WTC11 (cell line): ENCODE data around the gene MTOR. TPM values are rescaled to one million over a fixed set of nuclear protein-coding genes. Genes with fewer than 3 reads are reported as not detected.

Experiments used
- ATAC-seq: fragments of 200-7000 bp; cut with Tn5 transposase; 2 replicates; pipeline ENCODE4 v1.10.0; 2021; ENCODE audit warnings: mild to moderate bottlenecking, moderate library complexity
- CTCF ChIA-PET: fragments of 300-600 bp; sonication (Branson Sonifier 250); formaldehyde crosslinking; loops from one replicate; lab custom pipeline; 2021; ENCODE audit warnings: antibody characterized with exemption; lab: Charles Lee
- POLR2A ChIA-PET: fragments of 350-600 bp; sonication (Branson Sonifier 250); formaldehyde crosslinking; loops from one replicate; lab custom pipeline; 2021; ENCODE audit warnings: antibody characterized with exemption; lab: Charles Lee
- DNase-seq: peaks from one replicate; pipeline ENCODE4 v3.0.0; 2021; ENCODE audit warnings: low spot score
- H3K27ac Mint-ChIP-seq: 2 replicates; pipeline ENCODE4 v1.8.0; 2021; ENCODE audit warnings: mixed read lengths
- H3K27me3 Mint-ChIP-seq: 2 replicates; pipeline ENCODE4 v1.8.0; 2021; ENCODE audit warnings: low read depth, mild to moderate bottlenecking, moderate library complexity, mixed read lengths
- H3K36me3 Mint-ChIP-seq: 2 replicates; pipeline ENCODE4 v1.8.0; 2021; ENCODE audit warnings: mixed read lengths
- H3K4me1 Mint-ChIP-seq: 2 replicates; pipeline ENCODE4 v1.8.0; 2022; ENCODE audit warnings: mixed read lengths
- H3K4me3 Mint-ChIP-seq: 2 replicates; pipeline ENCODE4 v1.8.0; 2021; ENCODE audit warnings: mild to moderate bottlenecking, moderate library complexity, mixed read lengths
- H3K9me3 Mint-ChIP-seq: 2 replicates; pipeline ENCODE4 v1.8.0; 2021; ENCODE audit warnings: mixed read lengths
- CBFB ChIP-seq: sonication (generic); formaldehyde crosslinking; IDR thresholded peaks from 2 replicates; pipeline ENCODE4 v1.8.1; 2022; ENCODE audit warnings: mild to moderate bottlenecking, low read depth, missing genetic modification reagents
- ELF4 ChIP-seq: sonication (generic); formaldehyde crosslinking; IDR thresholded peaks from 2 replicates; pipeline ENCODE4 v1.8.1; 2022; ENCODE audit warnings: low read depth, mild to moderate bottlenecking, moderate library complexity, missing genetic modification reagents
- ETV6 ChIP-seq: sonication (generic); formaldehyde crosslinking; IDR thresholded peaks from 2 replicates; pipeline ENCODE4 v1.8.1; 2022; ENCODE audit warnings: mild to moderate bottlenecking, missing genetic modification reagents
- FOXJ3 ChIP-seq: sonication (generic); formaldehyde crosslinking; IDR thresholded peaks from 2 replicates; pipeline ENCODE4 v1.9.0; 2021; ENCODE audit warnings: missing genetic modification reagents, mild to moderate bottlenecking, borderline replicate concordance
- GABPB1 ChIP-seq: sonication (generic); formaldehyde crosslinking; IDR thresholded peaks from 2 replicates; pipeline ENCODE4 v1.8.1; 2023; ENCODE audit warnings: mild to moderate bottlenecking, missing genetic modification reagents
- JAZF1 ChIP-seq: fragments of 250-450 bp; sonication (Bioruptor Pico); IDR thresholded peaks from 2 replicates; pipeline ENCODE4 v1.9.0; 2021; ENCODE audit warnings: moderate library complexity, mild to moderate bottlenecking, inconsistent platforms
- KAT7 ChIP-seq: sonication (generic); formaldehyde crosslinking; IDR thresholded peaks from 2 replicates; pipeline ENCODE4 v1.8.1; 2023; ENCODE audit warnings: missing genetic modification reagents, mild to moderate bottlenecking, borderline replicate concordance
- NFYB ChIP-seq: sonication (generic); formaldehyde crosslinking; conservative IDR thresholded peaks from 2 replicates; pipeline ENCODE4 v1.8.0; 2022; ENCODE audit warnings: low read depth, missing genetic modification reagents
- NR1H2 ChIP-seq: sonication (generic); formaldehyde crosslinking; IDR thresholded peaks from 2 replicates; pipeline ENCODE4 v1.9.0; 2021; ENCODE audit warnings: mild to moderate bottlenecking, moderate library complexity, missing genetic modification reagents
- PRRX2 ChIP-seq: fragments of 250-450 bp; sonication (Bioruptor Pico); IDR thresholded peaks from 2 replicates; pipeline ENCODE4 v1.8.0; 2021; ENCODE audit warnings: mild to moderate bottlenecking
- SMAD4 ChIP-seq: sonication (generic); formaldehyde crosslinking; IDR thresholded peaks from 2 replicates; pipeline ENCODE4 v1.8.0; 2022; ENCODE audit warnings: mild to moderate bottlenecking, missing genetic modification reagents
- SP1 ChIP-seq: sonication (generic); formaldehyde crosslinking; conservative IDR thresholded peaks from 2 replicates; pipeline ENCODE4 v1.8.1; 2022; ENCODE audit warnings: missing genetic modification reagents
- TEAD1 ChIP-seq: sonication (generic); formaldehyde crosslinking; IDR thresholded peaks from 2 replicates; pipeline ENCODE4 v1.8.0; 2022; ENCODE audit warnings: mild to moderate bottlenecking, missing genetic modification reagents
- TP53 ChIP-seq: sonication (generic); formaldehyde crosslinking; IDR thresholded peaks from 2 replicates; pipeline ENCODE4 v1.8.1; 2023; ENCODE audit warnings: mild to moderate bottlenecking, missing genetic modification reagents
- ZNF121 ChIP-seq: sonication (generic); formaldehyde crosslinking; IDR thresholded peaks from 2 replicates; pipeline ENCODE4 v1.8.0; 2023; ENCODE audit warnings: missing genetic modification reagents
- ZNF232 ChIP-seq: sonication (generic); formaldehyde crosslinking; IDR thresholded peaks from 2 replicates; pipeline ENCODE4 v1.8.0; 2022; ENCODE audit warnings: mild to moderate bottlenecking, missing genetic modification reagents
- ZNF396 ChIP-seq: fragments of 250-450 bp; sonication (Bioruptor Pico); IDR thresholded peaks from 2 replicates; pipeline ENCODE4 v1.8.0; 2021; ENCODE audit warnings: mild to moderate bottlenecking, moderate library complexity, borderline replicate concordance
- ZNF416 ChIP-seq: fragments of 250-450 bp; sonication (Bioruptor Pico); IDR thresholded peaks from 2 replicates; pipeline ENCODE4 v1.9.0; 2021; ENCODE audit warnings: mild to moderate bottlenecking, inconsistent platforms
- ZNF671 ChIP-seq: fragments of 250-450 bp; sonication (Bioruptor Pico); IDR thresholded peaks from 2 replicates; pipeline ENCODE4 v1.8.0; 2021; ENCODE audit warnings: mild to moderate bottlenecking
- total RNA-seq: library from RNA; stranded (reverse); gene quantifications from 3 replicates; pipeline ENCODE4 v1.2.3, GENCODE V29; 2021
- TF ChIP-seq, protein P1 (sequence below): sonication (generic); formaldehyde crosslinking; IDR thresholded peaks from 2 replicates; pipeline ENCODE4 v1.8.1; 2022; ENCODE audit warnings: low read depth, mild to moderate bottlenecking, moderate library complexity, missing genetic modification reagents, borderline replicate concordance
- TF ChIP-seq, protein P2 (sequence below): sonication (generic); formaldehyde crosslinking; IDR thresholded peaks from 2 replicates; pipeline ENCODE4 v1.8.1; 2023; ENCODE audit warnings: mild to moderate bottlenecking, missing genetic modification reagents, moderate library complexity
- TF ChIP-seq, protein P3 (sequence below): sonication (generic); formaldehyde crosslinking; IDR thresholded peaks from 2 replicates; pipeline ENCODE4 v1.8.0; 2023; ENCODE audit warnings: mild to moderate bottlenecking, missing genetic modification reagents
- TF ChIP-seq, protein P4 (sequence below): sonication (generic); formaldehyde crosslinking; IDR thresholded peaks from 2 replicates; pipeline ENCODE4 v1.8.1; 2023; ENCODE audit warnings: mild to moderate bottlenecking, missing genetic modification reagents
- TF ChIP-seq, protein P5 (sequence below): sonication (generic); formaldehyde crosslinking; conservative IDR thresholded peaks from 2 replicates; pipeline ENCODE4 v1.8.1; 2022; ENCODE audit warnings: mild to moderate bottlenecking, missing genetic modification reagents
- TF ChIP-seq, protein P6 (sequence below): sonication (generic); formaldehyde crosslinking; IDR thresholded peaks from 2 replicates; pipeline ENCODE4 v1.8.0; 2022; ENCODE audit warnings: mild to moderate bottlenecking, missing genetic modification reagents
- TF ChIP-seq, protein P7 (sequence below): fragments of 250-450 bp; sonication (Bioruptor Pico); IDR thresholded peaks from 2 replicates; pipeline ENCODE4 v1.8.0; 2021; ENCODE audit warnings: mild to moderate bottlenecking

MTOR gene
- total RNA-seq, 1 experiment from 2014 or later = 65.0 TPM

DNA sequence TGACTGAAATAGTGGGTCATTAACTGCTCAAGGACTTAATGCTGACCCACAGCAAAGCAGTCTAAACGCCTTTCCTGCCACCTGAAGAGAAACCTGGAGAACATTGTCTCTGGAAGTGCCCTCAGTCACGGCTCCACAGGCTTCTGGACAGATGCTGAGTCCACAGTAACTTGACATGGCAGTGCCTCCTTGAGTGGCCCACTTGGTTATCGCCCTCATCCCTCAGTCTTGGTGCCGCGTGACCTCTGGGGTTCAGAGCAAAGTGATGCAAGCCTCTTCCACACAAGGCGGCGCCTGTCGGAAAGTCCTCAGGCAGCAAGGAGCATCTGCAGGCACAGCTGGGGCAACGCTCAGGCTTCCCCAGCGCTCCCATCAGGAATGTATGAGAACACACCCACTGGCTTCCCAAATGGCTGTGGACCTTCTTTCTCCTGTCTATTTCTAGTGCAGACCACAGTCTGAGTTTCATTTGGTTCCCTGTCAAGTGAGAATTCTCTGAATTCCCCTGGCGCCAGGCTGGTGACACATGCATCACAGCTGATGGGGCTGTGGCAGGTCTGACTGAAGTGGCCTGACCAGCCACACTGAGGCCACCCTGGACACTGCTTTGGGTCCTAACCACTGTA lies 86.2 kb downstream of the MTOR start:
- Mint-ChIP-seq H3K36me3 (no peaks in the 10 kb centered on the region; the same call in 1 of the 2 replicates), H3K27me3 (no peaks in the 10 kb centered on the region), H3K4me1 (peaks cover 13% of the 10 kb centered on the region), H3K27ac (peak overlapping the region; percentile 66), H3K4me3 (no peak overlapping the region), H3K9me3 (no peaks in the 10 kb centered on the region)
- ChIA-PET CTCF (interaction anchor here (1.4 kb wide), 1 partner anchor 139 kb away, joined by 4 read pairs; no protein-coding TSS in a partner anchor), POLR2A (no interaction called here)
- ATAC-seq = no peak
- DNase-seq = peak; percentile 13
- TF ChIP-seq, protein P1, sequence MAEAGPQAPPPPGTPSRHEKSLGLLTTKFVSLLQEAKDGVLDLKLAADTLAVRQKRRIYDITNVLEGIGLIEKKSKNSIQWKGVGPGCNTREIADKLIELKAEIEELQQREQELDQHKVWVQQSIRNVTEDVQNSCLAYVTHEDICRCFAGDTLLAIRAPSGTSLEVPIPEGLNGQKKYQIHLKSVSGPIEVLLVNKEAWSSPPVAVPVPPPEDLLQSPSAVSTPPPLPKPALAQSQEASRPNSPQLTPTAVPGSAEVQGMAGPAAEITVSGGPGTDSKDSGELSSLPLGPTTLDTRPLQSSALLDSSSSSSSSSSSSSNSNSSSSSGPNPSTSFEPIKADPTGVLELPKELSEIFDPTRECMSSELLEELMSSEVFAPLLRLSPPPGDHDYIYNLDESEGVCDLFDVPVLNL = no peak
- TF ChIP-seq, protein P2, sequence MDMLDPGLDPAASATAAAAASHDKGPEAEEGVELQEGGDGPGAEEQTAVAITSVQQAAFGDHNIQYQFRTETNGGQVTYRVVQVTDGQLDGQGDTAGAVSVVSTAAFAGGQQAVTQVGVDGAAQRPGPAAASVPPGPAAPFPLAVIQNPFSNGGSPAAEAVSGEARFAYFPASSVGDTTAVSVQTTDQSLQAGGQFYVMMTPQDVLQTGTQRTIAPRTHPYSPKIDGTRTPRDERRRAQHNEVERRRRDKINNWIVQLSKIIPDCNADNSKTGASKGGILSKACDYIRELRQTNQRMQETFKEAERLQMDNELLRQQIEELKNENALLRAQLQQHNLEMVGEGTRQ (CRISPR knock-in tag) = no peak
- TF ChIP-seq FOXJ3 (CRISPR knock-in tag) = no peak
- no peak for TF ChIP-seq NR1H2
- no peak for TF ChIP-seq ZNF396 (CRISPR knock-in tag)
- TF ChIP-seq ZNF232 = no peak
- no peak for TF ChIP-seq KAT7 (CRISPR knock-in tag)
- TF ChIP-seq, protein P3, sequence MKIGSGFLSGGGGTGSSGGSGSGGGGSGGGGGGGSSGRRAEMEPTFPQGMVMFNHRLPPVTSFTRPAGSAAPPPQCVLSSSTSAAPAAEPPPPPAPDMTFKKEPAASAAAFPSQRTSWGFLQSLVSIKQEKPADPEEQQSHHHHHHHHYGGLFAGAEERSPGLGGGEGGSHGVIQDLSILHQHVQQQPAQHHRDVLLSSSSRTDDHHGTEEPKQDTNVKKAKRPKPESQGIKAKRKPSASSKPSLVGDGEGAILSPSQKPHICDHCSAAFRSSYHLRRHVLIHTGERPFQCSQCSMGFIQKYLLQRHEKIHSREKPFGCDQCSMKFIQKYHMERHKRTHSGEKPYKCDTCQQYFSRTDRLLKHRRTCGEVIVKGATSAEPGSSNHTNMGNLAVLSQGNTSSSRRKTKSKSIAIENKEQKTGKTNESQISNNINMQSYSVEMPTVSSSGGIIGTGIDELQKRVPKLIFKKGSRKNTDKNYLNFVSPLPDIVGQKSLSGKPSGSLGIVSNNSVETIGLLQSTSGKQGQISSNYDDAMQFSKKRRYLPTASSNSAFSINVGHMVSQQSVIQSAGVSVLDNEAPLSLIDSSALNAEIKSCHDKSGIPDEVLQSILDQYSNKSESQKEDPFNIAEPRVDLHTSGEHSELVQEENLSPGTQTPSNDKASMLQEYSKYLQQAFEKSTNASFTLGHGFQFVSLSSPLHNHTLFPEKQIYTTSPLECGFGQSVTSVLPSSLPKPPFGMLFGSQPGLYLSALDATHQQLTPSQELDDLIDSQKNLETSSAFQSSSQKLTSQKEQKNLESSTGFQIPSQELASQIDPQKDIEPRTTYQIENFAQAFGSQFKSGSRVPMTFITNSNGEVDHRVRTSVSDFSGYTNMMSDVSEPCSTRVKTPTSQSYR (CRISPR knock-in tag) = no peak
- no peak for TF ChIP-seq JAZF1 (CRISPR knock-in tag)
- no peak for TF ChIP-seq GABPB1 (CRISPR knock-in tag)
- no peak for TF ChIP-seq SP1 (CRISPR knock-in tag)

DNA sequence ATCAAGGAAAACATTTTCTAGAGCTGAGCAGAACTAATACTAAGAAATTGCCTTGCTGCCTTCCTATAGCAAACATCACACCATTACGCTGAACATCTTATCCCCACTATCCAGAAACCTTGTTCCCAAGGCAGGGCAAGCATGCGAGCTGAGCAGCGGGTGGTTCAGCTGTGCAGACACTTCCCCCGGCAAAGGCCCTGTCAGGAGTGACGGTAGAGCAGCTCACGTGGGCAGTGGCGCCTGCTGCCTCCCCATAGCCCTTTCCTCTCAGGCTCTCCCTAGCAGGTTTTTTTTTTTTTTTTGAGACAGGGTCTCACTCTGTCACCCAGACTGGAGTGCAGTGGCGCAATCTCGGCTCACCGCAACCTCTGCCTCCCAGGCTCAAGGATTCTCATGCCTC lies 86.9 kb downstream of the MTOR start:
- Mint-ChIP-seq H3K27ac (no peak overlapping the region), H3K4me3 (no peak overlapping the region), H3K36me3 (no peaks in the 10 kb centered on the region; the same call in 1 of the 2 replicates), H3K9me3 (no peaks in the 10 kb centered on the region), H3K27me3 (no peaks in the 10 kb centered on the region), H3K4me1 (peaks cover 13% of the 10 kb centered on the region)
- TF ChIP-seq TP53 (CRISPR knock-in tag) = no peak
- no peak for TF ChIP-seq ZNF671 (CRISPR knock-in tag)
- TF ChIP-seq GABPB1 (CRISPR knock-in tag) = no peak
- no peak for TF ChIP-seq TEAD1 (CRISPR knock-in tag)
- TF ChIP-seq NFYB (CRISPR knock-in tag) = no peak
- no peak for TF ChIP-seq ETV6 (CRISPR knock-in tag)
- TF ChIP-seq, protein P4, sequence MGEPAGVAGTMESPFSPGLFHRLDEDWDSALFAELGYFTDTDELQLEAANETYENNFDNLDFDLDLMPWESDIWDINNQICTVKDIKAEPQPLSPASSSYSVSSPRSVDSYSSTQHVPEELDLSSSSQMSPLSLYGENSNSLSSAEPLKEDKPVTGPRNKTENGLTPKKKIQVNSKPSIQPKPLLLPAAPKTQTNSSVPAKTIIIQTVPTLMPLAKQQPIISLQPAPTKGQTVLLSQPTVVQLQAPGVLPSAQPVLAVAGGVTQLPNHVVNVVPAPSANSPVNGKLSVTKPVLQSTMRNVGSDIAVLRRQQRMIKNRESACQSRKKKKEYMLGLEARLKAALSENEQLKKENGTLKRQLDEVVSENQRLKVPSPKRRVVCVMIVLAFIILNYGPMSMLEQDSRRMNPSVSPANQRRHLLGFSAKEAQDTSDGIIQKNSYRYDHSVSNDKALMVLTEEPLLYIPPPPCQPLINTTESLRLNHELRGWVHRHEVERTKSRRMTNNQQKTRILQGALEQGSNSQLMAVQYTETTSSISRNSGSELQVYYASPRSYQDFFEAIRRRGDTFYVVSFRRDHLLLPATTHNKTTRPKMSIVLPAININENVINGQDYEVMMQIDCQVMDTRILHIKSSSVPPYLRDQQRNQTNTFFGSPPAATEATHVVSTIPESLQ (CRISPR knock-in tag) = no peak
- TF ChIP-seq SMAD4 = no peak
- TF ChIP-seq SP1 (CRISPR knock-in tag) = no peak
- TF ChIP-seq, protein P5, sequence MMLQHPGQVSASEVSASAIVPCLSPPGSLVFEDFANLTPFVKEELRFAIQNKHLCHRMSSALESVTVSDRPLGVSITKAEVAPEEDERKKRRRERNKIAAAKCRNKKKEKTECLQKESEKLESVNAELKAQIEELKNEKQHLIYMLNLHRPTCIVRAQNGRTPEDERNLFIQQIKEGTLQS = no peak
- TF ChIP-seq ELF4 (CRISPR knock-in tag) = no peak
- TF ChIP-seq PRRX2 (CRISPR knock-in tag) = no peak
- TF ChIP-seq CBFB = no peak
- TF ChIP-seq KAT7 (CRISPR knock-in tag) = no peak
- no peak for TF ChIP-seq ZNF121 (CRISPR knock-in tag)
- TF ChIP-seq, protein P6, sequence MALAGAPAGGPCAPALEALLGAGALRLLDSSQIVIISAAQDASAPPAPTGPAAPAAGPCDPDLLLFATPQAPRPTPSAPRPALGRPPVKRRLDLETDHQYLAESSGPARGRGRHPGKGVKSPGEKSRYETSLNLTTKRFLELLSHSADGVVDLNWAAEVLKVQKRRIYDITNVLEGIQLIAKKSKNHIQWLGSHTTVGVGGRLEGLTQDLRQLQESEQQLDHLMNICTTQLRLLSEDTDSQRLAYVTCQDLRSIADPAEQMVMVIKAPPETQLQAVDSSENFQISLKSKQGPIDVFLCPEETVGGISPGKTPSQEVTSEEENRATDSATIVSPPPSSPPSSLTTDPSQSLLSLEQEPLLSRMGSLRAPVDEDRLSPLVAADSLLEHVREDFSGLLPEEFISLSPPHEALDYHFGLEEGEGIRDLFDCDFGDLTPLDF (CRISPR knock-in tag) = no peak
- TF ChIP-seq NR1H2 = no peak
- TF ChIP-seq ZNF396 (CRISPR knock-in tag) = no peak
- TF ChIP-seq ZNF416 (CRISPR knock-in tag) = no peak
- TF ChIP-seq, protein P7, sequence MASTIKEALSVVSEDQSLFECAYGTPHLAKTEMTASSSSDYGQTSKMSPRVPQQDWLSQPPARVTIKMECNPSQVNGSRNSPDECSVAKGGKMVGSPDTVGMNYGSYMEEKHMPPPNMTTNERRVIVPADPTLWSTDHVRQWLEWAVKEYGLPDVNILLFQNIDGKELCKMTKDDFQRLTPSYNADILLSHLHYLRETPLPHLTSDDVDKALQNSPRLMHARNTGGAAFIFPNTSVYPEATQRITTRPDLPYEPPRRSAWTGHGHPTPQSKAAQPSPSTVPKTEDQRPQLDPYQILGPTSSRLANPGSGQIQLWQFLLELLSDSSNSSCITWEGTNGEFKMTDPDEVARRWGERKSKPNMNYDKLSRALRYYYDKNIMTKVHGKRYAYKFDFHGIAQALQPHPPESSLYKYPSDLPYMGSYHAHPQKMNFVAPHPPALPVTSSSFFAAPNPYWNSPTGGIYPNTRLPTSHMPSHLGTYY (CRISPR knock-in tag) = no peak
- DNase-seq (no peak), ATAC-seq (no peak)
- ChIA-PET POLR2A (interaction anchor here (0.6 kb wide), 1 partner anchor 17 kb away, joined by 3 read pairs; no protein-coding TSS in a partner anchor), CTCF (interaction anchor here (0.6 to 1.4 kb wide), 2 partner anchors 138 to 647 kb away, joined by 3 to 4 read pairs; no protein-coding TSS in a partner anchor)
